Jurkat, Clone E6-1 (cell line): ENCODE measurements around the gene TIMM13.
A peak's percentile ranks its signal among the peaks of the same experiment; 100 is the strongest.
"Not testable (repeated sequence)": the region's sequence is repeated elsewhere in the genome, so short reads cannot be mapped to it uniquely, and the experiment has no call there.

Experiments
- DNase-seq: peaks from one replicate; pipeline ENCODE4 v3.0.0-alpha.2; 2011; ENCODE audit warnings: low read depth, low spot score
- H3K4me3 ChIP-seq: 2 replicates; pipeline ENCODE4 v1.5.1; 2011; ENCODE audit warnings: mild to moderate bottlenecking, low read length, control low read depth, moderate library complexity

Gene TIMM13

DNA sequence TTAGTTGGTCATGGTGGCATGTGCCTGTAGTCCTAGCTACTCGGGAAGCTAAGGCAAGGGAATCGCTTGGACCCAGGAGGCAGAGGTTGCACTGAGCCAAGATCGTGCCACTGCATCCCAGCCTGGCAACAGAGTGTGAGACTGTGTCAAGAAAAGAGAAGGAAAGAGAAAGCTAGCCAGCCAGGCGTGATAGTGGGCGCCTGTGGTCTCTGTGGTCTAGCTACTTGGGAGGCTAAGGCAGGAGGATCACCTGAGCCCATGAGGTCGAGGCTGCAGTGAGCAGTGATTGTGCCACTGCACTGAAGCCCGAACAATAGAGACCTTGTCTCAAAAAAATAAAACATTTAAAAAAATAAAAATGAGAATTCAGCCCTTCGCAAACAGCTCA lies 33.3 kb downstream of the TIMM13 start:
- no peak overlapping the region for H3K4me3 ChIP-seq

DNA sequence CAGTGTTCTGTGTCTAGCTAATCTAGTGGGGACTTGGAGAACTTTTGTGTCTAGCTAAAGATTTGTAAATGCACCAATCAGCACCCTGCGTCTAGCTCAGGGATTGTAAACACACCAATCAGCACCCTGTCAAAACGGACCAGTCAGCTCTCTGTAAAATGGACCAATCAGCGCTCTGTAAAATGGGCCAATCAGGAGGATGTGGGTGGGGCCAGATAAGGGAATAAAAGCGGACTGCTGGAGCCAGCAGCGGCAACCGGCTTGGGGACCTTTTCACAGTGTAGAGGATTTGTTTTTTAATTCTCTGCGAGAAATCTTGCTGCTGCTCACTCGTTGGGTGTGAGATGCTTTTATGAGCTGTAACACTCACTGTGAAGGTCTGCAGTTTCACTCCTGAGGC lies 34.5 kb downstream of the TIMM13 start:
- not testable (repeated sequence) for DNase-seq, H3K4me3 ChIP-seq

More for the DNA sequence above, 33.3 kb downstream of the TIMM13 start:
- no peak for DNase-seq

DNA sequence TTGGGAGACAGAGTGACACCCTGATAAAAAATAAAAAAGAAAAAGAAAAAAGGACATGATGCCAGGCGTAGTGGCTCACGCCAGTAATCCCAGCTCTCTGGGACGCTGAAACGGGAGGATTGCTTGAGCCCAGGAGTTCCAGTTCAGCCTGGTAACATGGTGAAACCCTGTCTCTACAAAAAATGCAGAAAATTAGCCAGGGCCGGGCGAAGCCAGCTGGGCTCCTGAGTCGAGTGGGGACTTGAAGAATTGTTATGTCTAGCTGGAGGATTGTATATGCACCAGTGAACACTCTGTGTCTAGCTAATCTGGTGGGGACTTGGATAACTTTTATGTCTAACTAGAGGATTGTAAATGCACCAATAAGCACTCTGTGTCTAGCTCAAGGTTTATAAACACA lies 35.0 kb downstream of the TIMM13 start:
- H3K4me3 ChIP-seq = no peak overlapping the region
- no peak for DNase-seq

DNA sequence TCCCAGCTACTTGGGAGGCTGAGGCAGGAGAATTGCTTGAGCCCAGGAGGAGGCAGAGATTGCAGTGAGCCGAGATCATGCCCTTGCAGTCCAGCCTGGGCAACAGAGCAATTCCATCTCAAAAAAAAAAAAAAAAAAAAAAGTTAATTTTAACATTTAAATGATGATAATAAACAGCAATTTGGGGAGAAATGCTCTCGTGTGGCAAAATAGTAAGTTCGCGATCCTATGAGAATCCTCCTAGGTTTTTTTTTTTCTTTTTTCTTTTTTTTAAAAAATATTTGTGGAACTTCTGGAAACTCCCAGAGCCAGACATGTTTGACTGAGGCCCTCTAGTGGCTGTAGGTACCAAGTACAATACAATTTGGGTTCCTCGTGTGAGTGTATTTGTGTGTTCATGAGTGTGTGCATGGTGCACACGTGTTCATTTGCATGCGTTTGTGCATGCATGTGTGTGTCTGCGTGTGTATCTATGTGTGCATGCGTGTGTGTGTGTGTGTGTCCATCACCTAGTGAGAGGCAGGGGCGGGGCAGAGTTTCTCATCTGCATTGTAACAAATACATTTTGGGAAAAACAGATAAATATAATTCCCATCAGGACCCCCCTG lies 36.2 kb downstream of the TIMM13 start:
- peak; percentile 67 for DNase-seq

DNA sequence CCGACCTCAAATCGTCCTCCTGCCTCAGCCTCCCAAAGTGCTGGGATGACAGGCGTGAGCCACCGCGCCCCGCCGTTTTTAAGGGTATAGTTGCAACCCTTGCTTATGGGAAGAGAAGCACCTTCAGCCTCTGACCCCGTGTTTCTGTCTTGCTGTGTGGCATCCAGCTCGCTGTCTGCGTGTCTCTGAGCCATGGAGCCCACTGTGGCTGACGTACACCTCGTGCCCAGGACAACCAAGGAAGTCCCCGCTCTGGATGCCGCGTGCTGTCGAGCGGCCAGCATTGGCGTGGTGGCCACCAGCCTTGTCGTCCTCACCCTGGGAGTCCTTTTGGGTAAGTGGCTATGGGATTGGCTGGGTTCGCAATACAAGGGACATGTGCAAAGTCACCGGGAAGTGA lies 37.8 kb downstream of the TIMM13 start:
- DNase-seq = no peak
- no peak overlapping the region for H3K4me3 ChIP-seq

More for the DNA sequence above, 36.2 kb downstream of the TIMM13 start:
- no peak overlapping the region for H3K4me3 ChIP-seq

DNA sequence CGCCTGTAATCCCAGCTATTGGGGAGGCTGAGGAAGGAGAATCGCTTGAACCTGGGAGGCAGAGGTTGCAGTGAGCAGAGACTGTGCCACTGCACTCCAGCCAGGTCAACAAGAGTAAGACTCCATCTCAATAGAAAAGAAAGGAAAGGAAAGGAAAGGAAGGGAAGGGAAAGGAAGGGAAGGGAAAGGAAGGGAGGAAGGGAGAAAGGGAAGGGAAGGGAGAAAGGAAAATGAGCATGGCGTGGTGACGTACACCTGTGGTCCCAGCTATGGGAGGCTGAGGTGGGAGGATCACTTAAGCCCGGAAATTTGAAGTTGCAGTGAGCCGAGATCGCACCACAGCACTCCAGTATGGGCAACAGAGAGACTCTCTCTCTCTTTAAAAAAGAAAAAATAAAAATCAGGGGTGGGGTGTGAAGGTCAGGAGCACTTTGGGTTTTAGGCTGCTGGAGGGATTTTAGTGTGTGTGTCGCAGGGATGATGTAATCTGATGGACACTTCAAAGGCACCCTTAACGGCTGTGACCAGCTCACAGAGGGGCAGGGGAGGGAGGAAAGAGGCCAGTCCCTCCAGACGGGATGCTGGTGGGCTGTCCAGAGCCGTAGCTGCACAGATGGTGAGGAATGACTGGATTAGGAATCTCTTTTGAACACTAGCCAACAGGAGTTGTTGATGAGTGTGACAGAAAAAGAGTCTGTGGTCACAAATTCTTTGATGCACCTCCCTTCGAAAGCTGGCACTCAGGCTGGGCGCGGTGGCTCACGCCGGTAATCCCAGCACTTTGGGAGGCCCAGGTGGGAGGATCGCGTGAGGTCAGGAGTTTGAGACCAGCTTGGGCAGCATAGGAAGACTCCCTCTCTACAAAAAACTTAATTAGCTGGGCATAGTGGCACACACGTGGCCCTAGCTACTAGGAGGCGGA lies 39.8 kb downstream of the TIMM13 start:
- no peak for DNase-seq
- H3K4me3 ChIP-seq = no peak overlapping the region

DNA sequence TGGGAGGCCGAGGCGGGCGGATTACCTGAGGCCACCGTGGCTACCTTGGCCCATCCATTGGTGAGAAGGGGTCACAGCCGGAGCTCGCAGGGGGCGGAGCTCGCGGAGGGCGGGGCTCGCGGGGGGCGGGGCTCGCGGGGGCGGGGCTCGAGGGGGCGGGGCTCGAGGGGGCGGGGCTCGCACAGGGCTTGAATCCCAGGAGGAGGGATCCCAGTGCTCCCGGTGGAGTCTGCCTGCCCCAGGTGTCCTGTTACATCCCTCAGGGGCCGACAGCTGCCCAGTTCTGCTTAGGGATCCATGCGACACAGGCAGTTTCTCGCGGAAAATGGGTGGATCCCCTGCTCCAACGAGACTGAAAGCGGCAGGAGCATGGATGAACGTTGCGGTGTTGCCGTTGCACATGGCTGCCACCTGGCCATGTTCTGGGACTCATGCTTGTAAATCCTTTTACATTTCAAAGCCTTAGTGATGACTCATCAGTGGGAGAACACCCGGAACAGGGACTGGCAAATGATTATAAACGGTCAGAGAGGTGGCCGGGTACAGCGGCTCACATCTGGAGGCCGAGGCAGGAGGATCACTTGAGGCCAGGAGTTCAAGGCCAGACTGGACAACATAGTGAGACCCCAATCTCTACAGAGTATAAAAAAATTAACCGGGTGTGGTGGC lies 42.2 kb downstream of the TIMM13 start:
- H3K4me3 ChIP-seq = no peak overlapping the region
- DNase-seq = no peak

DNA sequence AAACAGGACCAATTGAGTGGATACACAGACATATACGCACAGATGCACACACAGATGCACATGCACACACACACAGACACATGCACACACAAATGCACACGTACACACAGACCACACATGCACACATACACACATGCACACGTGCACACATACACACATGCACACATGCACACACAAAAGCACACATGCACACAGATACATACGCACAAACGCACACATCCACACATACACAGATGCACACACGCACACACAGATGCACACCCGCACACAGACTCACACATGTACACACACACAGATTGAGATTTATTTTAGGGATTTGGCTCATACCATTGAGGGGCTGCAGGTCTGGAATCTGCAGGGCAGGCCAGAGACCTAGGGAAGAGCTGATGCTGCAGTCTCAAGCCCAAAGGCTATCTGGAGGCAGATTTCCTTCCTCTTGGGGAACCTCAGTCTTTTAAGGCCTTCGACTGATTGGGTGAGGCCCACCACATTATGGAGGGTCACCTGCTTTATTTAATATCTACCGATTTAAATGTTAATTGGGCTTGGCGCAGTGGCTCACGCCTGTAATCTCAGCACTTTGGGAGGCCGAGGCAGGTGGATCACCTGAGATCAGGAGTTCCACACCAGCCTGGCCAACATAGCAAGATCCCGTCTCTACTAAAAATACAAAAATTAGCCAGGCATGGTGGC lies 44.7 kb downstream of the TIMM13 start:
- H3K4me3 ChIP-seq = no peak overlapping the region
- DNase-seq = no peak

DNA sequence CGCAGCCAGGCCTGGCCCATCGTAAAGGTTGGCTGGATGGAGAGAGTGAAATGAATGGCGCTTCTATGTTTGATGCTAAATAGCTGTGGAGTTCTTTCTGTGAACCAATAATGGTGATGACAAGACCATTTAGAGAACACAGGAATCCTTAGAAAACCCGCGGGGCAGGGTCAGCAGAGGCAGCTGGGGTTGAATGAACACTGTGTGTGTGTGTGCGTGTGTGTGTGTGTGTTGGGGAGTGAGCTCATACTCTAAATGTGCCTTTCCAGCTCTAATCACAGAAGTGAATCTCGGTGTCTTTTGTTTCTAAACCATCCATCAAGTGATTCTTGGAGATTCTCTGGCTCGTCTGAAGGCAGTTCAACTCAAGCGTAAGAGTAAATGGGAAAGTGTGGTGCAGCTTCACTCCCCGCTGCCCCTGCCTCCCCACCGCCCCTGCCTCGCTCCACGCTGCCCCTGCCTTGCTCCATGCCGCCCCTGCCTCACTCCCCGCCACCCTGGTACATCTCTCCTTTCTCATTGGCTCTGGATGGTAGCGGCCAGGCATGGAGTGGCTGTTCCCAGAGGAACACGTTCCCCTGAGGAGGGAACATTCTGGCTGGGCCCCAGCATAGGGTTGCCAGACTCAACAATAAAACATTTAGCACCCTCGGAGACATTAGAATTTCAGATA lies 46.1 kb downstream of the TIMM13 start:
- DNase-seq = no peak
- H3K4me3 ChIP-seq = no peak overlapping the region

DNA sequence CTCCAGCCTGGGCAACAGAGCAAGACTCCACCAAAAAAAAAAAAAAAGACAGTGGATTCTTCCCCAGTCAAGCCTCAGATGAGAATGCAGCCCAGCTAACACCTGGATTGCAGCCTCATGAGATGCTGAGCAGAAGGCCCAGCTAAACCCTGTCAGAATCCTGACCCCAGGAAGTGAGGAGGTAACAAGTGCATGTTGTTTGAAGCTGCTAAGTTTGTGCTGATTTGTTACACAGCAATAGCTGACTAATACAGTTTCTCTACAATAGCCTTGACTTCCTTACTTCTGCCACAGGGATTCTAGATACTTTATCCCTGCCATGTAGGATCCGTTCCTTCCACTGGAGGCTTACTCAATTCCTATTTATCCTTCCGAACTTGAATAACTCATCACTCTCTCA lies 46.8 kb downstream of the TIMM13 start:
- H3K4me3 ChIP-seq = no peak overlapping the region
- DNase-seq = no peak

DNA sequence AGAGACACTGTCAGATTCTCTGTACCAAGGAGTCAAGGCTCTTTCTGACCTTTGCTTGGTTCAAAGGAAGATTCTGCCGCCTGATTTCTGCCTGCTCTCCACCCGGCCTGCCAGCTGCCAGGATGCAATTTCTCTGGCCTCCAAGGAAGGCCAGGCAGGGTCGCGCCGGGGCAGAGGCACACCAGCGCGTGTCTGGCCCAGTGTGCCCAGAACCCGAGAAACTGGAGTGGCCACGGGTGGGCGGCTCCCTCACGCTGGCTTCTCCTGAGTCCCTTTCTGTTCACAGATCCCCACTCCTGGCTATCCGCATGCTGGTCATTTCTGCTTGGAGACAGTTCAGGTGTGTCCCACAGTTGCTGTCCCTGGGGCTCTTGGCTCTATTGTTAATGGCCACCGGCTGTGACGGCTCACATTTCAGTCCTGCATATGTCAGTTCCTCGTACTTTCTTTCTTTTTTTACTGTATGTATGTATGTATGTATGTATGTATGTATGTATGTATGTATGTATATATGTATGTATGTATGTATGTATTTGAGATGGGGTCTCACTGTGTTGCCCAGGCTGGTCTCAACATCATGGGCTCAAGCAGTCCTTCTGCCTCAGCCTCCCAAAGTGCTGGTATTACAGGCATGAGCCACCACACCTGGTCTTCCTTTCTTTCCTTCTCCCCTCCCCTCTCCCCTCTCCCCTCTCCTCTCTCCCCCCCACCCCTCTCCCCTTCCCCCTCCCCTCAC lies 50.4 kb downstream of the TIMM13 start:
- DNase-seq = no peak
- H3K4me3 ChIP-seq = no peak overlapping the region
